ENCODE data around the gene MYO5A.

MYO5A gene

DNA sequence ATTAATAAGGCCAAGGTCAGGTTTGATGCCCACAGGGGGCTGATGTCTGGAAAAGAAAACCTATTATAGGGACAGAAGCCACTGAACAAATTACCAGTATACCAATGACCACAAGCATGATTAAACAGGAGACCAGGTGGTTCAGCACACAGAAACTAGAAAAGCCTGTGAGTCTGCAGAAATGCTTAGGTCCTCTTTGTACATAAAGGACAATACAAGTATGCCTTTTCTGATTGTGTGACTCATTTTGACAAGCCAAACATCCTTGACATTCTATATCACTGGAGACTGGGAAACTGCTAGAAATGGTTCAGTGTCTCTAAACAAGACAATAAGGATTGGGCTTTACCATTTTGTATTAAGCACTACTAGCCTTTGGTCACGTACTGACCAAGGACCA lies 119.9 kb downstream of the MYO5A start:
- H3K9me3 ChIP-seq (ENCODE audit: low read length): no peaks in the 10 kb centered on the region
- H3K36me3 ChIP-seq (ENCODE audit: insufficient read depth, low read length): peaks cover 9% of the 10 kb centered on the region; the same call in 1 of the 2 replicates
- no peaks in the 10 kb centered on the region for H3K79me2 ChIP-seq (ENCODE audit: insufficient read depth, low read length)
- no peak overlapping the region for H3K27ac ChIP-seq (ENCODE audit: low read depth, low read length, poor library complexity, severe bottlenecking)
- no peak overlapping the region for H2AFZ ChIP-seq (ENCODE audit: low read length)
- no peaks in the 10 kb centered on the region for H3K9me2 ChIP-seq (ENCODE audit: low read depth, low read length)
- H3K4me2 ChIP-seq (ENCODE audit: low read length): no peak overlapping the region
- no peak for TF ChIP-seq EZH2 (IDR thresholded peaks at IDR 0.05; ENCODE audit: borderline replicate concordance, low read length)
- TF ChIP-seq, protein P1, sequence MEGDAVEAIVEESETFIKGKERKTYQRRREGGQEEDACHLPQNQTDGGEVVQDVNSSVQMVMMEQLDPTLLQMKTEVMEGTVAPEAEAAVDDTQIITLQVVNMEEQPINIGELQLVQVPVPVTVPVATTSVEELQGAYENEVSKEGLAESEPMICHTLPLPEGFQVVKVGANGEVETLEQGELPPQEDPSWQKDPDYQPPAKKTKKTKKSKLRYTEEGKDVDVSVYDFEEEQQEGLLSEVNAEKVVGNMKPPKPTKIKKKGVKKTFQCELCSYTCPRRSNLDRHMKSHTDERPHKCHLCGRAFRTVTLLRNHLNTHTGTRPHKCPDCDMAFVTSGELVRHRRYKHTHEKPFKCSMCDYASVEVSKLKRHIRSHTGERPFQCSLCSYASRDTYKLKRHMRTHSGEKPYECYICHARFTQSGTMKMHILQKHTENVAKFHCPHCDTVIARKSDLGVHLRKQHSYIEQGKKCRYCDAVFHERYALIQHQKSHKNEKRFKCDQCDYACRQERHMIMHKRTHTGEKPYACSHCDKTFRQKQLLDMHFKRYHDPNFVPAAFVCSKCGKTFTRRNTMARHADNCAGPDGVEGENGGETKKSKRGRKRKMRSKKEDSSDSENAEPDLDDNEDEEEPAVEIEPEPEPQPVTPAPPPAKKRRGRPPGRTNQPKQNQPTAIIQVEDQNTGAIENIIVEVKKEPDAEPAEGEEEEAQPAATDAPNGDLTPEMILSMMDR (IDR thresholded peaks at IDR 0.05; ENCODE audit: low read length): no peak
- H3K4me3 ChIP-seq (ENCODE audit: low read depth, low read length, poor library complexity, severe bottlenecking): no peak overlapping the region
- no peaks in the 10 kb centered on the region for H4K20me1 ChIP-seq (ENCODE audit: insufficient read depth, low read length)
- no peaks in the 10 kb centered on the region for H3K4me1 ChIP-seq (ENCODE audit: insufficient read depth, low read length, severe bottlenecking)
- H3F3A ChIP-seq (ENCODE audit: insufficient read depth, low read length): no peaks in the 10 kb centered on the region
- H3K9ac ChIP-seq (ENCODE audit: low read length): no peak overlapping the region
- H3K27me3 ChIP-seq (ENCODE audit: insufficient read depth, low read length): no peaks in the 10 kb centered on the region

DNA sequence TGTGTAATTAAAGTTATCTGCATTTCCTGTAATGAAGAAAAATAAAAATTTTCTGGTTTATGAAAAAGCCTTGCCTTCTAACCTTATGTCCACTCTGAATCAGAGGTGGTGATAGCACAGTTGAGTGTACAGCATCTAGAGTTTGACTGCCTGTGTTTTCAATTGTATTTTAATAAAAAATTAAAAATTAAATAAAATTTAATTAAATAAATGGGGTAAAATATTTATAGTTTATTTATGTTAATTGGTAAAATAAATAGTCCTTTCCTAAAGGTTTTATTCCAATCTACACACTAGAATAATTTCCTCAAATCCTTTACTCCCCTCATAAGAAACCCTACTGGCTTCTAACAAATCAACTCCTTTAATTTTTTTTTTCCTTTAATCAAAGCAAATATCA lies 121.3 kb downstream of the MYO5A start:
- H3K9me2 ChIP-seq (ENCODE audit: low read depth, low read length): no peaks in the 10 kb centered on the region
- H3K9ac ChIP-seq (ENCODE audit: low read length): no peak overlapping the region
- H3K9me3 ChIP-seq (ENCODE audit: low read length): no peaks in the 10 kb centered on the region
- no peaks in the 10 kb centered on the region for H3K27me3 ChIP-seq (ENCODE audit: insufficient read depth, low read length)
- no peak overlapping the region for H3K27ac ChIP-seq (ENCODE audit: low read depth, low read length, poor library complexity, severe bottlenecking)
- H3K4me3 ChIP-seq (ENCODE audit: low read depth, low read length, poor library complexity, severe bottlenecking): no peak overlapping the region
- peaks cover 16% of the 10 kb centered on the region; the same call in 1 of the 2 replicates for H3K36me3 ChIP-seq (ENCODE audit: insufficient read depth, low read length)
- no peaks in the 10 kb centered on the region for H3K79me2 ChIP-seq (ENCODE audit: insufficient read depth, low read length)
- H4K20me1 ChIP-seq (ENCODE audit: insufficient read depth, low read length): no peaks in the 10 kb centered on the region
- no peaks in the 10 kb centered on the region for H3F3A ChIP-seq (ENCODE audit: insufficient read depth, low read length)
- H3K4me1 ChIP-seq (ENCODE audit: insufficient read depth, low read length, severe bottlenecking): no peaks in the 10 kb centered on the region
- no peak overlapping the region for H2AFZ ChIP-seq (ENCODE audit: low read length)
- H3K4me2 ChIP-seq (ENCODE audit: low read length): no peak overlapping the region
- no peak for TF ChIP-seq EZH2 (IDR thresholded peaks at IDR 0.05; ENCODE audit: borderline replicate concordance, low read length)
- TF ChIP-seq, protein P1 (IDR thresholded peaks at IDR 0.05; ENCODE audit: low read length): no peak

DNA sequence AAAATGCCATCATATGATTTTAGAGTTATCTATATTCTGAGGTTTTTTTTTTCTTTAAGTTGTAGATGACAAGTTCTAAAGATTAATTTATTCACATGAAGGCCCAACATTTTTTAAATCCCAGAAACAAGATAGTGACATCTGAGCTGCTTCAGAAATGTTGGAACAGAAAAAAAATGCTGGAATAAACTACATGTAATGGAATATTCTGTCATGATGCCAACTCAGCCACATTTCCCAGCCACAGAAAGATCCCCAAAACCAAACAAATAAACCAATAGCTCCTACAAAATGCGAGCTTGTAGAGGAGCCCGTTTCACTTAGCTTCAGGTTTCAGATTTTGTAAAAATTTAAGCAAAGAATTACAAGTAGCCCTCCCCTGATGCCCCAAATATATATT lies 122.1 kb downstream of the MYO5A start:
- Histone ChIP-seq H3K4me1 (ENCODE audit: insufficient read depth, low read length, severe bottlenecking) (no peaks in the 10 kb centered on the region), H3K9ac (ENCODE audit: low read length) (no peak overlapping the region), H3K9me2 (ENCODE audit: low read depth, low read length) (no peaks in the 10 kb centered on the region), H3K27me3 (ENCODE audit: insufficient read depth, low read length) (no peaks in the 10 kb centered on the region), H3K27ac (ENCODE audit: low read depth, low read length, poor library complexity, severe bottlenecking) (no peak overlapping the region), H4K20me1 (ENCODE audit: insufficient read depth, low read length) (no peaks in the 10 kb centered on the region), H3K9me3 (ENCODE audit: low read length) (no peaks in the 10 kb centered on the region), H3K4me2 (ENCODE audit: low read length) (no peak overlapping the region), H2AFZ (ENCODE audit: low read length) (no peak overlapping the region), H3F3A (ENCODE audit: insufficient read depth, low read length) (no peaks in the 10 kb centered on the region), H3K36me3 (ENCODE audit: insufficient read depth, low read length) (peaks cover 16% of the 10 kb centered on the region; the same call in 1 of the 2 replicates), H3K79me2 (ENCODE audit: insufficient read depth, low read length) (no peaks in the 10 kb centered on the region), H3K4me3 (ENCODE audit: low read depth, low read length, poor library complexity, severe bottlenecking) (no peak overlapping the region)
- TF ChIP-seq, protein P1 (IDR thresholded peaks at IDR 0.05; ENCODE audit: low read length): no peak
- TF ChIP-seq EZH2 (IDR thresholded peaks at IDR 0.05; ENCODE audit: borderline replicate concordance, low read length): no peak
